Tibial artery (tissue), 4 donors: Measurements from ENCODE around the gene SH3PXD2B.

Experiments used
- DNase-seq, 2 donors: peaks; one replicate each; pipeline ENCODE4 v3.0.0-alpha.2; 2019
- H3K27ac ChIP-seq, 2 donors: fragments of 200-600 bp; sonication (generic) in 1 of 2; 1 replicate in 1 of 2; 2 replicates in 1 of 2; pipeline ENCODE4 v1.5.1; 2018 to 2019; ENCODE audit warnings: mild to moderate bottlenecking in 1 of 2
- H3K27me3 ChIP-seq, 2 donors: fragments of 200-600 bp; sonication (generic) in 1 of 2; one replicate each; pipeline versions ENCODE4 v1.5.1 to v1.6.0; 2016 to 2019
- H3K36me3 ChIP-seq, 3 donors: fragments of 200-600 bp; sonication (generic) in 2 of 3; one replicate each; pipeline ENCODE4 v1.5.1; 2016 to 2019; ENCODE audit warnings: mild to moderate bottlenecking in 2 of 3
- H3K4me1 ChIP-seq, 4 donors: fragments of 200-600 bp; sonication (generic) in 2 of 4; 1 replicate in 3 of 4; 2 replicates in 1 of 4; pipeline ENCODE4 v1.5.1; 2016 to 2019
- H3K4me3 ChIP-seq, 2 donors: fragments of 200-600 bp; sonication (generic) in 1 of 2; 1 replicate in 1 of 2; 2 replicates in 1 of 2; pipeline ENCODE4 v1.5.1; 2018 to 2019; ENCODE audit warnings: mild to moderate bottlenecking in 2 of 2
- H3K9me3 ChIP-seq, 3 donors: fragments of 200-600 bp; sonication (generic) in 1 of 3; one replicate each; pipeline ENCODE4 v1.5.1; 2016 to 2019
- intact Hi-C: fragments of 100-400 bp; cut with DNase I; formaldehyde crosslinking; loops from one replicate; pipeline ENCODE4 v1.15.0; 2023; ENCODE audit warnings: low total_unique reads
- TF ChIP-seq, protein P1 (sequence below), 2 experiments: fragments of 200-600 bp in 1 of 2; fragments of 450-650 bp in 1 of 2; IDR thresholded peaks; one replicate each; pipeline ENCODE4 v1.5.1; 2017 to 2019; ENCODE audit warnings: antibody characterized with exemption in 2 of 2, mild to moderate bottlenecking in 1 of 2, moderate library complexity in 1 of 2

The SH3PXD2B gene

DNA sequence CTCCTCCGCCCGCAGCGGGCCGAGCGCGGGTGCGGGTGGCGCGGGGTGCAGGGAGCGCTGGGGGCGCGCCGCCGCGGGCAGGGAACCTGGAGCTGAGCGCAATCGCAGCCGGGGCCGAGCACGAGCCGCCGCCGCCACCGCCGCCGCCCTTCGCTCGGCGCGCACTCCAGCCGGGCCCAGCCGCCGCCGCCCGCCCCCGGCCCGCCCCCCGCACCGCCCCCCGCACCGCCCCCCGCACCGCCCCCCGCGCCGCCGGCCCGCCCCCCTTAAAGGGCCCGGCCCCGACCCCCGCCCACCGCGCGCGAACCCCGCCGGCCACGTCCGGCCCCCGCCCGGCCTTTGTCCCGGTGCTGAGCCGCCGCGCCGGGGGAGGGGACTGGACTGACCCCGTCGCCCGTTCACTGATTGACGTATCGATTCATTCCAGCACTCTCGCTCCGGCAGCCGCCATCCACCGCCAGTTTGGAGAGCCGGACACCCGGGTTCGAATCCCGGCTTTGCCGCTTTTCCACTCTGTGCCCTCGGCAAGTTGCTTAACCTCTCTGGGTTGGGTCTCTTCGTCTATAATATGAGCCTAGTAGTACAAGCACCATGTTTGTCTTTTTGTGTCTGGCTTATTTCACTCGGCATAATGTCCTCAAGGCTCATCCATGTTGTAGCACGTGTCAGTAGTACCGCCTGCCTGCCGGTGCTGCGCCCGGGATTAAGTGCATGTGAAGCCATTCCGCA, at the start of gene SH3PXD2B:
SH3PXD2B (minus strand) TSS at position 168 of the 729 bp plus-strand sequence. CDS start 173 bp downstream, outside the sequence.
- peaks cover 0 to 47% (median 37%) of the 10 kb centered on the region in 4 donors for H3K4me1 ChIP-seq
- DNase-seq: peak; percentile 71 to 83
- intact Hi-C loops: no loop called here
- TF ChIP-seq, protein P1, sequence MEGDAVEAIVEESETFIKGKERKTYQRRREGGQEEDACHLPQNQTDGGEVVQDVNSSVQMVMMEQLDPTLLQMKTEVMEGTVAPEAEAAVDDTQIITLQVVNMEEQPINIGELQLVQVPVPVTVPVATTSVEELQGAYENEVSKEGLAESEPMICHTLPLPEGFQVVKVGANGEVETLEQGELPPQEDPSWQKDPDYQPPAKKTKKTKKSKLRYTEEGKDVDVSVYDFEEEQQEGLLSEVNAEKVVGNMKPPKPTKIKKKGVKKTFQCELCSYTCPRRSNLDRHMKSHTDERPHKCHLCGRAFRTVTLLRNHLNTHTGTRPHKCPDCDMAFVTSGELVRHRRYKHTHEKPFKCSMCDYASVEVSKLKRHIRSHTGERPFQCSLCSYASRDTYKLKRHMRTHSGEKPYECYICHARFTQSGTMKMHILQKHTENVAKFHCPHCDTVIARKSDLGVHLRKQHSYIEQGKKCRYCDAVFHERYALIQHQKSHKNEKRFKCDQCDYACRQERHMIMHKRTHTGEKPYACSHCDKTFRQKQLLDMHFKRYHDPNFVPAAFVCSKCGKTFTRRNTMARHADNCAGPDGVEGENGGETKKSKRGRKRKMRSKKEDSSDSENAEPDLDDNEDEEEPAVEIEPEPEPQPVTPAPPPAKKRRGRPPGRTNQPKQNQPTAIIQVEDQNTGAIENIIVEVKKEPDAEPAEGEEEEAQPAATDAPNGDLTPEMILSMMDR (IDR thresholded peaks at IDR 0.05): no peak
- H3K36me3 ChIP-seq: no peaks in the 10 kb centered on the region
- H3K27ac ChIP-seq: peak within 1 kb of the TSS; percentile 86 to 90
- H3K27me3 ChIP-seq: no peaks in the 10 kb centered on the region
- H3K9me3 ChIP-seq: no peaks in the 10 kb centered on the region
- peak within 1 kb of the TSS; percentile 96 to 97 for H3K4me3 ChIP-seq

DNA sequence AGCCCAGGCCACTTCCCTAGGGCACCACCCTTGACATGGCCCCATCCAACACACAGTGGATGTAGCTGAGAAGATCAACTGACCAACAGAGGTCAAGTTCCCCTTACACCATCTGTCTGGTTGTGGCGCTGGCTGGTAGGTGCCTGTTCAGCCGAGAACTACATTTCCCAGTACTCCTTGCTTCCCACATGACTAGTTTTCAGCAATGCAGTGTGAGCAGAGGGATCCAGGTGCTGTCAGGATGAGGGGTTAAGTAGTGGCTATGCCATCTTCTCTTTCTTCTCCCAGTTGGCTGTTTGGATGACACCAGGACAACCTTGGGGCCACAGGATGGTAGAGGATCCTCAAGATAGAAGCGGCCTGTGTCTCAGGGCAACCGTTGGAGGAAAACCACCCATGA, 48.6 kb upstream of the SH3PXD2B start:
- intact Hi-C loops: no loop called here
- no peaks in the 10 kb centered on the region for H3K9me3 ChIP-seq
- DNase-seq: peak in 1 of 2 donors; percentile 33
- TF ChIP-seq, protein P1 (IDR thresholded peaks at IDR 0.05): no peak
- H3K27ac ChIP-seq: no peak overlapping the region
- H3K27me3 ChIP-seq: no peaks in the 10 kb centered on the region
- H3K4me3 ChIP-seq: no peak overlapping the region
- H3K36me3 ChIP-seq: no peaks in the 10 kb centered on the region
- H3K4me1 ChIP-seq: peaks cover 0 to 8% (median 0%) of the 10 kb centered on the region in 4 donors

DNA sequence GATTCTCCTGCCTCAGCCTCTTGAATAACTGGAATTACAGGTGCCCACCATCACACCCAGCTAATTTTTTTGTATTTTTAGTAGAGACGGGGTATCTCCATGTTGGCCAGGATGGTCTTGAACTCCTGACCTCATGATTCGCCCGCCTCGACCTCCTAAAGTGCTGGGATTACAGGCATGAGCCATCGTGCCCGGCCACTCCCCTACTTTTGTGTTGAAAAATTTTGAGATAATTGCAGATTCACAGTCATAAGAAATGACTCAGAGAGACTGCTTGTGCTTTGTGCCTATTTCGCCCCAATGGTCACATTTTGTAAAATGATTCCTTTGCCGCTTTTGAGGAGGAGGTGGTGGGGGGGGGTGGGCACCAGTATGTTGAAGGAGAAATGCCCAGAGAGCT, 48.1 kb upstream of the SH3PXD2B start:
- no peak overlapping the region for H3K27ac ChIP-seq
- TF ChIP-seq, protein P1 (IDR thresholded peaks at IDR 0.05): no peak

DNA sequence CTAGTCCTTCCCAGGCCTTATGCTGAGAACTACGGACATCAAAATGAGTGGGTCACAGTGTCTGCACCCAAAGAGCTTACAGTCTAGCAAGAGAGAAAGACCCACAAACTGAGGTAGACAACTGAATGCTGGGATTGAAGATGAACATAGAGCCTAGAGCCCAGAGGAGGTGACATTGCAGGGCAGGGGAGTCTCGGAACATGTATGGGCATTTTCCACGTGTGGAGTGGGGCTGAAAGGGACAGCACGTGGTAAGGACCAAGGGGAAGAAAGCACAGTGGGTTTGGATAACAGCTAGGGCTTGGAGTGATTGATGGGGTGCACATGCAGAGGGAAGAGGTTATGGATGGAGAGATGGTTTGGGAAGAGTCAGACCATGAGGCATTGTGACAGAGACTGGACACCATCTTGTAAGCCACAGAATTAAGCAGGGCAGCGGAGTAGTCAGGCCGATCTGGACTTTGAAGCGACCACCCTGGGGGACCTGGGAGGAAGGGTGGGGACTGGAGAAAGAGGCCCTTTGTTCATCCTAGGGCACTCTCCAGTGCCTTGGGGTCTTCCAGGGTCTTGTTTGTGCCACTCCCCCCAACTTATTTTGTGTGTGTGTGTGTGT, 47.5 kb upstream of the SH3PXD2B start:
- TF ChIP-seq, protein P1 (IDR thresholded peaks at IDR 0.05): no peak

More for the DNA sequence above, 48.1 kb upstream of the SH3PXD2B start:
- Histone ChIP-seq H3K9me3 (no peaks in the 10 kb centered on the region), H3K4me1 (peaks cover 0 to 9% (median 0%) of the 10 kb centered on the region in 4 donors), H3K36me3 (no peaks in the 10 kb centered on the region), H3K4me3 (no peak overlapping the region), H3K27me3 (no peaks in the 10 kb centered on the region)
- no peak for DNase-seq
- intact Hi-C loops: no loop called here

DNA sequence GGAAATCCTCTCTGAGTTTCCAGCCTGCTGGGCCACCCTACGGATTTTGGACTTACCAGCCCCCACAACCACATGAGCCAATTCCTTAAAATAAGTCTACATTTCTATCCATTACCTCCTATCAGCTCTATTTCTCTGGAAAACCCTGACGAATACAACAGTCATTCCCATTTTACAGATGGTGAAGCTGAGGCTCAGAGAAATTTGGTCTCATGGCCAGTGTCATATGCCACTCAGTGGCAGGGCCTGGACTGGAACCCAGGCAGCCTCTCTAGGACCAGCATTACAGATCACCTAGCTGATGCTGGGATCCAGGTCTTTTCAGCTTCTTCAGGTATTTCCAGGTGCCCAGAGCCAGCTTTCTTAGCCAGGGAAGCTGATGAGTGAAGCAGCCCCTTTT, 45.0 kb upstream of the SH3PXD2B start:
- DNase-seq: no peak
- no peak overlapping the region for H3K27ac ChIP-seq
- intact Hi-C loops: no loop called here
- no peaks in the 10 kb centered on the region for H3K36me3 ChIP-seq
- H3K4me3 ChIP-seq: no peak overlapping the region
- TF ChIP-seq, protein P1 (IDR thresholded peaks at IDR 0.05): no peak
- H3K27me3 ChIP-seq: no peaks in the 10 kb centered on the region
- peaks cover 0 to 18% (median 0%) of the 10 kb centered on the region in 4 donors for H3K4me1 ChIP-seq
- H3K9me3 ChIP-seq: no peaks in the 10 kb centered on the region

More for the DNA sequence above, 47.5 kb upstream of the SH3PXD2B start:
- Histone ChIP-seq H3K4me1 (peaks cover 0 to 15% (median 0%) of the 10 kb centered on the region in 4 donors), H3K9me3 (no peaks in the 10 kb centered on the region), H3K27ac (no peak overlapping the region), H3K27me3 (no peaks in the 10 kb centered on the region), H3K4me3 (no peak overlapping the region), H3K36me3 (no peaks in the 10 kb centered on the region)
- DNase-seq: peak in 1 of 2 donors; percentile 23
- intact Hi-C loops: no loop called here
